Spleen (tissue), 7 donors: ENCODE data around the gene GHRH.

Experiments used
- CTCF ChIP-seq, 11 experiments: fragments of 200-600 bp in 7 of 11; fragments of 450-650 bp in 4 of 11; sonication (generic) in 4 of 11; IDR thresholded peaks in 8 of 11; conservative IDR thresholded peaks in 3 of 11; 1 replicate in 7 of 11; 2 replicates in 4 of 11; pipeline versions ENCODE4 v1.4.0 to v1.8.0; 2016 to 2021; ENCODE audit warnings: antibody characterized with exemption in 11 of 11, inconsistent platforms in 4 of 11, mild to moderate bottlenecking in 1 of 11
- POLR2A ChIP-seq, 3 donors: fragments of 450-650 bp; IDR thresholded peaks; one replicate each; pipeline ENCODE4 v1.5.1; 2017; ENCODE audit warnings: antibody characterized with exemption in 3 of 3, mild to moderate bottlenecking in 1 of 3
- POLR2AphosphoS5 ChIP-seq, 3 donors: sonication (generic); formaldehyde crosslinking; IDR thresholded peaks; one replicate each; pipeline ENCODE4 v1.5.1; 2017; ENCODE audit warnings: antibody characterized with exemption in 3 of 3
- donor health status: DM: no; HTN: no; CAD: no; lungs with moderate emphysema.
- donor health status: DM: no; HTN: no; CAD: no.
- donor health status: DM: no; HTN: no; CAD: no.

- no peak for TF ChIP-seq CTCF (IDR thresholded peaks at IDR 0.05 in 8 of 11, conservative IDR thresholded peaks at IDR 0.05 in 3 of 11)
- TF ChIP-seq POLR2AphosphoS5 (IDR thresholded peaks at IDR 0.05) = no peak
- no peak for TF ChIP-seq POLR2A (IDR thresholded peaks at IDR 0.05)
These were observed 2.1 kb upstream of the GHRH start for GRCh38 chr20:37263686-37264085.
